NT2/D1 (cell line): ENCODE measurements around the gene AIFM3.

ENCODE experiments used
- DNase-seq: peaks from one replicate; pipeline ENCODE4 v3.0.0-alpha.2; 2011; ENCODE audit warnings: low read depth, low spot score
- H3K27me3 ChIP-seq: 2 replicates; pipeline ENCODE4 v1.6.0; 2011; ENCODE audit warnings: mild to moderate bottlenecking; ENCODE audit not compliant: insufficient read length, insufficient read depth
- H3K36me3 ChIP-seq: 2 replicates; pipeline ENCODE4 v1.6.1; 2011; ENCODE audit warnings: mild to moderate bottlenecking, low read length, mixed read lengths; ENCODE audit not compliant: insufficient read depth, insufficient read length
- H3K4me1 ChIP-seq: 2 replicates; pipeline ENCODE4 v1.5.1; 2011; ENCODE audit not compliant: insufficient read depth, insufficient read length
- H3K4me3 ChIP-seq: 2 replicates; pipeline ENCODE4 v1.5.1; 2011; ENCODE audit warnings: low read depth; ENCODE audit not compliant: insufficient read length
- H3K9ac ChIP-seq: 2 replicates; pipeline ENCODE4 v1.6.0; 2011; ENCODE audit warnings: low read depth; ENCODE audit not compliant: insufficient read length
- H3K9me3 ChIP-seq: 2 replicates; pipeline ENCODE4 v1.5.1; 2011; ENCODE audit warnings: mild to moderate bottlenecking, low read length; ENCODE audit not compliant: insufficient read depth
- SUZ12 ChIP-seq: IDR thresholded peaks from 2 replicates; pipeline ENCODE4 v1.6.1; 2011; ENCODE audit not compliant: insufficient read length, insufficient read depth; ENCODE audit errors: extremely low read depth
- YY1 ChIP-seq: IDR thresholded peaks from 2 replicates; pipeline ENCODE4 v1.6.1; 2011; ENCODE audit not compliant: insufficient read length, insufficient read depth
- ZNF274 ChIP-seq: IDR thresholded peaks from 2 replicates; pipeline ENCODE4 v1.6.1; 2011; ENCODE audit warnings: mild to moderate bottlenecking, low read depth, low read length

AIFM3 gene

GRCh38 chr22:21018314-21018713, 51.3 kb downstream of the AIFM3 start:
- DNase-seq = no peak

GRCh38 chr22:21020802-21021429, 53.9 kb downstream of the AIFM3 start:
- no peak overlapping the region for H3K4me3 ChIP-seq
- no peak overlapping the region for H3K9ac ChIP-seq
- no peaks in the 10 kb centered on the region for H3K36me3 ChIP-seq
- no peak for DNase-seq
- H3K9me3 ChIP-seq = no peaks in the 10 kb centered on the region; the same call in 1 of the 2 replicates
- no peaks in the 10 kb centered on the region for H3K27me3 ChIP-seq
- H3K4me1 ChIP-seq = peaks cover 11% of the 10 kb centered on the region
- TF ChIP-seq YY1 (no peak), ZNF274 (no peak), SUZ12 (no peak)

More at GRCh38 chr22:21018314-21018713, 51.3 kb downstream of the AIFM3 start:
- Histone ChIP-seq H3K9me3 (no peaks in the 10 kb centered on the region; the same call in 1 of the 2 replicates), H3K4me3 (no peak overlapping the region), H3K9ac (no peak overlapping the region), H3K4me1 (peaks cover 8% of the 10 kb centered on the region), H3K36me3 (no peaks in the 10 kb centered on the region), H3K27me3 (no peaks in the 10 kb centered on the region)
- TF ChIP-seq YY1 (no peak), ZNF274 (no peak), SUZ12 (no peak)

GRCh38 chr22:21022507-21022906, 55.5 kb downstream of the AIFM3 start:
- H3K4me3 ChIP-seq = no peak overlapping the region
- peaks cover 8% of the 10 kb centered on the region for H3K4me1 ChIP-seq
- H3K9me3 ChIP-seq = no peaks in the 10 kb centered on the region; the same call in 1 of the 2 replicates
- H3K36me3 ChIP-seq = no peaks in the 10 kb centered on the region
- H3K9ac ChIP-seq = no peak overlapping the region
- no peak for DNase-seq
- H3K27me3 ChIP-seq = no peaks in the 10 kb centered on the region
- TF ChIP-seq ZNF274 (no peak), SUZ12 (no peak), YY1 (no peak)

GRCh38 chr22:21022955-21023614, 56.0 kb downstream of the AIFM3 start:
- H3K4me1 ChIP-seq = peaks cover 8% of the 10 kb centered on the region
- no peaks in the 10 kb centered on the region for H3K36me3 ChIP-seq
- TF ChIP-seq ZNF274 (no peak), YY1 (no peak), SUZ12 (no peak)
- DNase-seq = no peak
- H3K9me3 ChIP-seq = no peaks in the 10 kb centered on the region; the same call in 1 of the 2 replicates
- no peak overlapping the region for H3K9ac ChIP-seq
- no peaks in the 10 kb centered on the region for H3K27me3 ChIP-seq
- no peak overlapping the region for H3K4me3 ChIP-seq

GRCh38 chr22:21025266-21025665, 58.2 kb downstream of the AIFM3 start:
- Histone ChIP-seq H3K27me3 (no peaks in the 10 kb centered on the region), H3K4me3 (no peak overlapping the region), H3K4me1 (peaks cover 16% of the 10 kb centered on the region), H3K36me3 (no peaks in the 10 kb centered on the region), H3K9ac (no peak overlapping the region), H3K9me3 (no peaks in the 10 kb centered on the region)
- TF ChIP-seq ZNF274 (no peak), SUZ12 (no peak), YY1 (no peak)
- DNase-seq = no peak

GRCh38 chr22:21025763-21026755, 59.0 kb downstream of the AIFM3 start:
- peaks cover 16% of the 10 kb centered on the region for H3K4me1 ChIP-seq
- H3K4me3 ChIP-seq = no peak overlapping the region
- H3K27me3 ChIP-seq = peaks cover 6% of the 10 kb centered on the region
- TF ChIP-seq YY1 (no peak), ZNF274 (no peak), SUZ12 (no peak)
- H3K36me3 ChIP-seq = no peaks in the 10 kb centered on the region
- no peaks in the 10 kb centered on the region for H3K9me3 ChIP-seq
- no peak for DNase-seq
- H3K9ac ChIP-seq = no peak overlapping the region
